Measurements from ENCODE around the gene PTGIR. TPM values are rescaled to one million over a fixed set of nuclear protein-coding genes. Genes with fewer than 3 reads are reported as not detected.

Gene PTGIR
- total and polyA plus RNA-seq, 10 of the 15 experiments (the other 5 are each of a cell fraction or from before 2014, with no cell fraction given), result 0.34 to 29.1 (median 9.9) TPM

DNA sequence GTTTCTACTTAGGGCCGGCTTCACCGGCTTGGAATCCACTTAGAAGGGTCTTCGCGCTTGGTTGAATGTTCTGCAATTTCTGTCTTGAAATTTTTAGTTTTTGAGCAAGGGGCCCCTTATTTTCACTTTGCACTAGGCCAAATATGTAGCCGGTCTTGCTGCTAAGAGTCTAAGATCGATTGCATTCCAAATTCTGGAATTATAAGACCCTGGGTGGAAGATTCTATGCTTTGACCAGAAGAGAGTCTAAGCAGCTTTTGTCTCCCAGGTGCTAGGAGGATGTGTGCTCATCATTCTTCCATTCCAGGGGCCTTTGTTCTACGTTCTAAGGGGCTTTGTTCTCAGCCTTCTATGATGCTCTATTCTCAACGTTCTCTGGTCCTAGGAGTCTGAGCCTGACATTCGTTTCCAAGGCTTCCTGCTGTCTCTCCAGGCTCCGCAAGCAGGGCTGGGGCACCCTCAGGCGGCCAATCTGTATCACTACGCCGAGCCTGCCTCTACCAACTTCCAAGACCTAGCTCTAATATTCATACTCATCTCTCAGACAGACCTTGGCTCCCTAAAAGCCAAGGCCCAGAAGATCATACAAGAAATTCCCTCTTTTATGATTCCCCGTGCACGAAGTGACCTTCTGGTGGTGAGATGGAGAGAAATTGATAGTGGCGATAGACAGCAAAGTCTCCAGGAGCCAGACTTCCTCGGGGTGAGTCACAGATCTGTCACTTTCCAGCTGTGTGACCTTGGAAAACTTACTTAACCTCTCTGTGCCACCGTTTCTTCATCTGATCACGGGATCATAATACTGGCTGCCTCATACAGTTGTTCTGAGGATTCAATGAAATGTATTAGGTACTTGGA lies 37.1 kb upstream of the PTGIR start:
- Histone ChIP-seq H3K79me2 (ENCODE audit: control insufficient read depth, insufficient read depth, low read length) (no peaks in the 10 kb centered on the region), H3K4me1 (ENCODE audit: control insufficient read depth, insufficient read depth, low read length) (peaks cover 22% of the 10 kb centered on the region), H3K27me3 (replicated peaks in 1 of 2; ENCODE audit: control insufficient read depth in 2 of 2, insufficient read depth in 2 of 2, low read length in 1 of 2) (peaks cover 3% of the 10 kb centered on the region in 2 experiments; a peak in 3 of 4 replicates), H4K20me1 (ENCODE audit: control insufficient read depth, insufficient read depth) (no peaks in the 10 kb centered on the region), H3K4me2 (ENCODE audit: control insufficient read depth, insufficient read depth) (peak overlapping the region; percentile 90), H3K27ac (ENCODE audit: control insufficient read depth, insufficient read depth) (no peak overlapping the region; the same call in 1 of the 2 replicates), H3K4me3 (peak overlapping the region; percentile 59), H3K9me3 (replicated peaks; ENCODE audit: control insufficient read depth, insufficient read depth, low read length) (no peaks in the 10 kb centered on the region), H3K9ac (ENCODE audit: control insufficient read depth, insufficient read depth, low read length) (peak overlapping the region; percentile 34; the same call in 1 of the 2 replicates), H2AFZ (ENCODE audit: control insufficient read depth, low read depth, low read length) (peak overlapping the region; percentile 69), H3K36me3 (ENCODE audit: control insufficient read depth in 2 of 2, insufficient read depth in 2 of 2, low read length in 1 of 2) (no peaks in the 10 kb centered on the region)
- CTCF ChIA-PET, result interaction anchor here (0.6 to 11.5 kb wide), 44 partner anchors 9 to 667 kb away, joined by 3 to 434 read pairs (median 5); partner anchors contain the start of genes CALM3, CCDC61 and PTGIR
- POLR2A ChIA-PET, result interaction anchor here (0.6 to 2.1 kb wide), 9 partner anchors 9 to 61 kb away, joined by 3 to 30 read pairs (median 6); partner anchors contain the start of gene PTGIR
- peak; percentile 74 for ATAC-seq
- RAD21 ChIA-PET (ENCODE audit: unreplicated experiment), result interaction anchor here (0.6 to 4.4 kb wide), 27 partner anchors 9 to 890 kb away, joined by 3 to 245 read pairs (median 6); partner anchors contain the start of genes CALM3, FKRP, PRKD2 and PTGIR
- FAIRE-seq, result peak; percentile 83
- SMC1A ChIA-PET (ENCODE audit: uncharacterized antibody, unreplicated experiment), result interaction anchor here (0.7 to 7.7 kb wide), 24 partner anchors 9 to 314 kb away, joined by 3 to 286 read pairs (median 4); partner anchors contain the start of genes CALM3, GNG8 and PTGIR
- 8% methylated on average over 19 of the region's 19 CpGs for WGBS (ENCODE audit: insufficient coverage, insufficient replicate concordance, low lambda C conversion rate, missing lambda C conversion rate)
- no TSS peak for BruUV-seq (replicated peaks)
- in situ Hi-C loops (cut with MboI), result loop anchor here (5.0 kb wide), 1 partner anchor 50 kb away; no protein-coding TSS in a partner anchor
- intact Hi-C loops (cut with micrococcal nuclease; ENCODE audit: unreplicated experiment), result loop anchor here (1.0 kb wide), 2 partner anchors 48 to 133 kb away; no protein-coding TSS in a partner anchor
- no peak for DNase-seq (ENCODE audit: low read depth, low spot score)
- TF ChIP-seq, protein P1, sequence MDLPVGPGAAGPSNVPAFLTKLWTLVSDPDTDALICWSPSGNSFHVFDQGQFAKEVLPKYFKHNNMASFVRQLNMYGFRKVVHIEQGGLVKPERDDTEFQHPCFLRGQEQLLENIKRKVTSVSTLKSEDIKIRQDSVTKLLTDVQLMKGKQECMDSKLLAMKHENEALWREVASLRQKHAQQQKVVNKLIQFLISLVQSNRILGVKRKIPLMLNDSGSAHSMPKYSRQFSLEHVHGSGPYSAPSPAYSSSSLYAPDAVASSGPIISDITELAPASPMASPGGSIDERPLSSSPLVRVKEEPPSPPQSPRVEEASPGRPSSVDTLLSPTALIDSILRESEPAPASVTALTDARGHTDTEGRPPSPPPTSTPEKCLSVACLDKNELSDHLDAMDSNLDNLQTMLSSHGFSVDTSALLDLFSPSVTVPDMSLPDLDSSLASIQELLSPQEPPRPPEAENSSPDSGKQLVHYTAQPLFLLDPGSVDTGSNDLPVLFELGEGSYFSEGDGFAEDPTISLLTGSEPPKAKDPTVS (IDR thresholded peaks at IDR 0.05; ENCODE audit: low read depth, low read length), result no peak
- TF ChIP-seq SUZ12 (IDR thresholded peaks at IDR 0.05; ENCODE audit: unreplicated experiment), result no peak
- TF ChIP-seq ETV6 (conservative IDR thresholded peaks at IDR 0.05 in 1 of 2, IDR thresholded peaks at IDR 0.05 in 1 of 2; ENCODE audit: borderline replicate concordance in 1 of 2, low read depth in 1 of 2), result no peak
- TF ChIP-seq, protein P2, sequence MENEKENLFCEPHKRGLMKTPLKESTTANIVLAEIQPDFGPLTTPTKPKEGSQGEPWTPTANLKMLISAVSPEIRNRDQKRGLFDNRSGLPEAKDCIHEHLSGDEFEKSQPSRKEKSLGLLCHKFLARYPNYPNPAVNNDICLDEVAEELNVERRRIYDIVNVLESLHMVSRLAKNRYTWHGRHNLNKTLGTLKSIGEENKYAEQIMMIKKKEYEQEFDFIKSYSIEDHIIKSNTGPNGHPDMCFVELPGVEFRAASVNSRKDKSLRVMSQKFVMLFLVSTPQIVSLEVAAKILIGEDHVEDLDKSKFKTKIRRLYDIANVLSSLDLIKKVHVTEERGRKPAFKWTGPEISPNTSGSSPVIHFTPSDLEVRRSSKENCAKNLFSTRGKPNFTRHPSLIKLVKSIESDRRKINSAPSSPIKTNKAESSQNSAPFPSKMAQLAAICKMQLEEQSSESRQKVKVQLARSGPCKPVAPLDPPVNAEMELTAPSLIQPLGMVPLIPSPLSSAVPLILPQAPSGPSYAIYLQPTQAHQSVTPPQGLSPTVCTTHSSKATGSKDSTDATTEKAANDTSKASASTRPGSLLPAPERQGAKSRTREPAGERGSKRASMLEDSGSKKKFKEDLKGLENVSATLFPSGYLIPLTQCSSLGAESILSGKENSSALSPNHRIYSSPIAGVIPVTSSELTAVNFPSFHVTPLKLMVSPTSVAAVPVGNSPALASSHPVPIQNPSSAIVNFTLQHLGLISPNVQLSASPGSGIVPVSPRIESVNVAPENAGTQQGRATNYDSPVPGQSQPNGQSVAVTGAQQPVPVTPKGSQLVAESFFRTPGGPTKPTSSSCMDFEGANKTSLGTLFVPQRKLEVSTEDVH (IDR thresholded peaks at IDR 0.05; ENCODE audit: low read depth, partially characterized antibody), result no peak
- TF ChIP-seq SPI1 (IDR thresholded peaks at IDR 0.05; ENCODE audit: borderline replicate concordance, insufficient read depth, low read depth, low read length), result no peak
- TF ChIP-seq, protein P3, sequence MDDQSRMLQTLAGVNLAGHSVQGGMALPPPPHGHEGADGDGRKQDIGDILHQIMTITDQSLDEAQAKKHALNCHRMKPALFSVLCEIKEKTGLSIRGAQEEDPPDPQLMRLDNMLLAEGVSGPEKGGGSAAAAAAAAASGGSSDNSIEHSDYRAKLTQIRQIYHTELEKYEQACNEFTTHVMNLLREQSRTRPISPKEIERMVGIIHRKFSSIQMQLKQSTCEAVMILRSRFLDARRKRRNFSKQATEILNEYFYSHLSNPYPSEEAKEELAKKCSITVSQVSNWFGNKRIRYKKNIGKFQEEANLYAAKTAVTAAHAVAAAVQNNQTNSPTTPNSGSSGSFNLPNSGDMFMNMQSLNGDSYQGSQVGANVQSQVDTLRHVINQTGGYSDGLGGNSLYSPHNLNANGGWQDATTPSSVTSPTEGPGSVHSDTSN (IDR thresholded peaks at IDR 0.05; ENCODE audit: insufficient replicate concordance, low read depth, low read length), result no peak
- TF ChIP-seq IKZF2 (IDR thresholded peaks at IDR 0.05), result peak; percentile 26 to 52; a peak in 1 of 4 replicates
- no peak for TF ChIP-seq MXI1 (IDR thresholded peaks at IDR 0.05; ENCODE audit: low read depth, low read length)
- TF ChIP-seq TBL1XR1 (IDR thresholded peaks at IDR 0.05; ENCODE audit: low read depth, low read length), result no peak
- TF ChIP-seq NFYB (IDR thresholded peaks at IDR 0.05; ENCODE audit: insufficient read depth, low read depth, low read length), result no peak
- TF ChIP-seq RAD21 (IDR thresholded peaks at IDR 0.05; ENCODE audit: insufficient read depth, low read depth, low read length), result peak; percentile 97
- peak; percentile 58 for TF ChIP-seq IKZF1 (conservative IDR thresholded peaks at IDR 0.05)
- no peak for TF ChIP-seq SMAD5 (IDR thresholded peaks at IDR 0.05; ENCODE audit: low read depth)
- TF ChIP-seq POU2F2 (IDR thresholded peaks at IDR 0.05; ENCODE audit: borderline replicate concordance, low read depth, low read length), result peak; percentile 53; the same call in 1 of the 3 replicates
- no peak for TF ChIP-seq CEBPB (IDR thresholded peaks at IDR 0.05; ENCODE audit: borderline replicate concordance in 1 of 2, low read depth in 2 of 2, low read length in 2 of 2)

All from GM12878 (cell line).